GM20000 (cell line): ENCODE results near the gene MSANTD1.

Source experiments
- DNase-seq: peaks from one replicate; pipeline ENCODE4 v3.0.0; 2012; ENCODE audit warnings: low spot score
- TF ChIP-seq, protein P1 (sequence below): IDR thresholded peaks from 2 replicates; pipeline ENCODE4 v1.5.1; 2012; ENCODE audit warnings: mild to moderate bottlenecking, control low read depth; ENCODE audit errors: extremely low read depth, missing control alignments

Gene MSANTD1

GRCh38 chr4:3239303-3239702 lies 9.7 kb upstream of the MSANTD1 start:
- no peak for DNase-seq
- TF ChIP-seq, protein P1, sequence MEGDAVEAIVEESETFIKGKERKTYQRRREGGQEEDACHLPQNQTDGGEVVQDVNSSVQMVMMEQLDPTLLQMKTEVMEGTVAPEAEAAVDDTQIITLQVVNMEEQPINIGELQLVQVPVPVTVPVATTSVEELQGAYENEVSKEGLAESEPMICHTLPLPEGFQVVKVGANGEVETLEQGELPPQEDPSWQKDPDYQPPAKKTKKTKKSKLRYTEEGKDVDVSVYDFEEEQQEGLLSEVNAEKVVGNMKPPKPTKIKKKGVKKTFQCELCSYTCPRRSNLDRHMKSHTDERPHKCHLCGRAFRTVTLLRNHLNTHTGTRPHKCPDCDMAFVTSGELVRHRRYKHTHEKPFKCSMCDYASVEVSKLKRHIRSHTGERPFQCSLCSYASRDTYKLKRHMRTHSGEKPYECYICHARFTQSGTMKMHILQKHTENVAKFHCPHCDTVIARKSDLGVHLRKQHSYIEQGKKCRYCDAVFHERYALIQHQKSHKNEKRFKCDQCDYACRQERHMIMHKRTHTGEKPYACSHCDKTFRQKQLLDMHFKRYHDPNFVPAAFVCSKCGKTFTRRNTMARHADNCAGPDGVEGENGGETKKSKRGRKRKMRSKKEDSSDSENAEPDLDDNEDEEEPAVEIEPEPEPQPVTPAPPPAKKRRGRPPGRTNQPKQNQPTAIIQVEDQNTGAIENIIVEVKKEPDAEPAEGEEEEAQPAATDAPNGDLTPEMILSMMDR = no peak

DNA sequence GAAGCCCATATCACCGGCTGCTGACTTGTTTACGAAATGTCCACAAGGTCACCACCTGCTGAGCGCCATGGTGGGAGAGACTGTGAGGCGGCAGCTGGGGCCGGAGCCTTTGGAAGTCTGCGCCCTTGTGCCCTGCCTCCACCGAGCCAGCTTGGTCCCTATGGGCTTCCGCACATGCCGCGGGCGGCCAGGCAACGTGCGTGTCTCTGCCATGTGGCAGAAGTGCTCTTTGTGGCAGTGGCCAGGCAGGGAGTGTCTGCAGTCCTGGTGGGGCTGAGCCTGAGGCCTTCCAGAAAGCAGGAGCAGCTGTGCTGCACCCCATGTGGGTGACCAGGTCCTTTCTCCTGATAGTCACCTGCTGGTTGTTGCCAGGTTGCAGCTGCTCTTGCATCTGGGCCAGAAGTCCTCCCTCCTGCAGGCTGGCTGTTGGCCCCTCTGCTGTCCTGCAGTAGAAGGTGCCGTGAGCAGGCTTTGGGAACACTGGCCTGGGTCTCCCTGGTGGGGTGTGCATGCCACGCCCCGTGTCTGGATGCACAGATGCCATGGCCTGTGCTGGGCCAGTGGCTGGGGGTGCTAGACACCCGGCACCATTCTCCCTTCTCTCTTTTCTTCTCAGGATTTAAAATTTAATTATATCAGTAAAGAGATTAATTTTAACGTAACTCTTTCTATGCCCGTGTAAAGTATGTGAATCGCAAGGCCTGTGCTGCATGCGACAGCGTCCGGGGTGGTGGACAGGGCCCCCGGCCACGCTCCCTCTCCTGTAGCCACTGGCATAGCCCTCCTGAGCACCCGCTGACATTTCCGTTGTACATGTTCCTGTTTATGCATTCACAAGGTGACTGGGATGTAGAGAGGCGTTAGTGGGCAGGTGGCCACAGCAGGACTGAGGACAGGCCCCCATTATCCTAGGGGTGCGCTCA lies 8.7 kb upstream of the MSANTD1 start:
- TF ChIP-seq, protein P1 = no peak
- DNase-seq = no peak

GRCh38 chr4:3240936-3241522 lies 7.9 kb upstream of the MSANTD1 start:
- TF ChIP-seq, protein P1 = no peak
- no peak for DNase-seq

DNA sequence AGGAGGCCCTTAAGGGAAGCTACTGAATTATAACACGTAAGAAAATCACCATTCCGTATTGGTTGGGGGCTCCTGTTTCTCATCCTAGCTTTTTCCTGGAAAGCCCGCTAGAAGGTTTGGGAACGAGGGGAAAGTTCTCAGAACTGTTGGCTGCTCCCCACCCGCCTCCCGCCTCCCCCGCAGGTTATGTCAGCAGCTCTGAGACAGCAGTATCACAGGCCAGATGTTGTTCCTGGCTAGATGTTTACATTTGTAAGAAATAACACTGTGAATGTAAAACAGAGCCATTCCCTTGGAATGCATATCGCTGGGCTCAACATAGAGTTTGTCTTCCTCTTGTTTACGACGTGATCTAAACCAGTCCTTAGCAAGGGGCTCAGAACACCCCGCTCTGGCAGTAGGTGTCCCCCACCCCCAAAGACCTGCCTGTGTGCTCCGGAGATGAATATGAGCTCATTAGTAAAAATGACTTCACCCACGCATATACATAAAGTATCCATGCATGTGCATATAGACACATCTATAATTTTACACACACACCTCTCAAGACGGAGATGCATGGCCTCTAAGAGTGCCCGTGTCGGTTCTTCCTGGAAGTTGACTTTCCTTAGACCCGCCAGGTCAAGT lies 6.9 kb upstream of the MSANTD1 start:
- TF ChIP-seq, protein P1 = no peak
- DNase-seq = no peak

- DNase-seq = no peak
- TF ChIP-seq, protein P1 = no peak
These were observed 5.7 kb upstream of the MSANTD1 start for GRCh38 chr4:3243136-3243780.

- DNase-seq = no peak
- TF ChIP-seq, protein P1 = no peak
These were observed 5.0 kb upstream of the MSANTD1 start for GRCh38 chr4:3244002-3244401.

DNA sequence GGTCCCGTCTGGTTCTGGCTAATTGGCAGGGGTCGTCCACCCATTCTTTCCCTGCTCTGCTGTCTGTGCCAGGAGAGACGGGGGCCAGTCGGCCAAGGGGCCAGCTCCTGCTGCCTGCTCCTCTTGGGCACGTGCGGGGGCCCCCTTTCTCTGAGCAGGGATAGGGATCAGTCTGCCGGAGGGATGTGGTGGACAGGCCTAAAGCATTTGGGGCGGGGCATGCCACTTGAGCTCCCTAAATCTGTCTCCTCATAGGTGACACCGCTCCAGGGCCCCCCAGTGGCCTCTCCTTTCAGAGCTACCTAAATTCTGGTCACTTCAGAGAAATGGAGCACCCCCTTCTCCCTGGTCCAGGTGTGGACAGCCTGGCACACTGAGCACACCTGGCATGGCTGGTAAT lies 4.2 kb upstream of the MSANTD1 start:
- DNase-seq = no peak
- TF ChIP-seq, protein P1 = no peak
